ENCODE measurements around the gene DCAF16.

The DCAF16 gene

DNA sequence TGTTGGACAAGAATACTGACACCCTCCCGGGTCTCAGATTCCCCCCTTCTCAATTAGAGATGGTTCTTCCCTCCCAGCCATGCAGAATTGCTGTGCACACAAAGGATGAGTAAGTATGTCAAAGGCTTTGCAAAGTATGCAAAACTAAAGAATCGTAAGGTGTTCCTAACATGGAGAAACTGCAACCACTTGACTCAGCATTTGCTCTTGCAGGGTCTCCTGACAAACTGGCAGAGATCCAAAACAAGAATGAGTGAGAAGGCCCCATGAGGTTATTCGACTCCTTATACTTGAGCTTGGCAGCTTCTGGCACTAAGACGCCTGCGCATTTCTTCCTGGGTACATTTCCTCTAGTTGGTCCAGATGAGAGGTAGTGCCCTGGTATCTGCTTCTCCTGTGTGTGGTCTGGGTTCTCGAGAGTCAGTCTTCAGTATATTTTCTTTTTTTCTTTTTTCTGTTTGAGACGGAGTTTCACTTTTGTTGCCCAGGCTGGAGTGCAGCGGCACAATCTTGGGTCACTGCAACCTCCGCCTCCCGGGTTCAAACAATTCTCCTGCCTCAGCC lies 37.3 kb downstream of the DCAF16 start:
- no peak for DNase-seq (ENCODE audit: low read depth in 2 of 2)
- H3K4me3 ChIP-seq (replicated peaks in 1 of 2; ENCODE audit: low read depth in 2 of 2, low read length in 2 of 2), result no peak overlapping the region
- TF ChIP-seq, protein P1, sequence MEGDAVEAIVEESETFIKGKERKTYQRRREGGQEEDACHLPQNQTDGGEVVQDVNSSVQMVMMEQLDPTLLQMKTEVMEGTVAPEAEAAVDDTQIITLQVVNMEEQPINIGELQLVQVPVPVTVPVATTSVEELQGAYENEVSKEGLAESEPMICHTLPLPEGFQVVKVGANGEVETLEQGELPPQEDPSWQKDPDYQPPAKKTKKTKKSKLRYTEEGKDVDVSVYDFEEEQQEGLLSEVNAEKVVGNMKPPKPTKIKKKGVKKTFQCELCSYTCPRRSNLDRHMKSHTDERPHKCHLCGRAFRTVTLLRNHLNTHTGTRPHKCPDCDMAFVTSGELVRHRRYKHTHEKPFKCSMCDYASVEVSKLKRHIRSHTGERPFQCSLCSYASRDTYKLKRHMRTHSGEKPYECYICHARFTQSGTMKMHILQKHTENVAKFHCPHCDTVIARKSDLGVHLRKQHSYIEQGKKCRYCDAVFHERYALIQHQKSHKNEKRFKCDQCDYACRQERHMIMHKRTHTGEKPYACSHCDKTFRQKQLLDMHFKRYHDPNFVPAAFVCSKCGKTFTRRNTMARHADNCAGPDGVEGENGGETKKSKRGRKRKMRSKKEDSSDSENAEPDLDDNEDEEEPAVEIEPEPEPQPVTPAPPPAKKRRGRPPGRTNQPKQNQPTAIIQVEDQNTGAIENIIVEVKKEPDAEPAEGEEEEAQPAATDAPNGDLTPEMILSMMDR (IDR thresholded peaks at IDR 0.05; ENCODE audit: low read depth, low read length), result no peak

DNA sequence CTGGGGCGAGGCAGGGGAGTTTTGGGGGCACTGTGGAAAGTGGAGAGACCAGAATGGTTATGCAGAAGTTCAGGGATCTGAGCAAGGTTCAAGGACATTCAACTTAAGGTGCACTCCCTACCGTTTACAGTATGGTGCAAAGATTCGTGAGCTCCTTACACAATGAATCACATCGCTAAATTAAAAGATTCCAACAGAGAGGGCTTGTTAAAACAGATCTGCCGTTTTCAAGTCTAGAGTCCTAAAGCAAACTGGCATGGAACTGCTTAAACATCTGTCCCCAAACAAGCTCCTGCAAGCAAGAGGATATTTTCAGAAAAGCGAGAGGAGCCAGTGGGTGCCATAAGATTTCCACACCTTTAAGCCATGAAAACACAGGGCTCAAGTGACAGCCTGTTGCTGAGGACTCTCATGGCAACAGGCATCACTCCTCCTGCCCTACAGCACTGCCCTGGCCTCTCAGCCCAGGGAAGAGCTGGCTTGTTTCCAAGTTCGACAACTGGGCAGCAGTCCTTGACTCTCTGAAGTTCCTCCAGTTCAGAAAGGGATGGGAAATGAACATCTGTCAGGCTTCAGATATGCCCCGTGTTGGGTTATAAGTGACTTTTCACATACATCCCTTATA lies 39.2 kb downstream of the DCAF16 start:
- TF ChIP-seq, protein P1 (IDR thresholded peaks at IDR 0.05; ENCODE audit: low read depth, low read length), result no peak

DNA sequence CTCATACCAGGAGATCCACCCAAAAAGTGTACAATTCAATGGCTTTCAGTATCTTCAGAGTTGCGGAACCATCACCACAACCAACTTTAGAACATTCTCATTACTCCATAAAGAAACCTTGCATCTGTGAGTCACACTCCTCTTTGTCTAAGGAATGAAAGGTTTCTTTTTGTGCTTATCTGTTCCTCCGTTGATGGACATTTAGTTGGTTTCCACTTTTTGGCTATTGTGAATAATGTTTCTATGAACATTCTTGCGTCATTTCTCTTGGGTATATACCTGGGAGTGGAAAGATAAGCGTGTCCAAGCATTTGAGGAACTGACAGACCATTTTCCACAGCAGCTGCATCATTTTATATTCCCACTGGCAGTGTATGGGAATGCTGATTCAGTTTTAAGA lies 39.7 kb downstream of the DCAF16 start:
- TF ChIP-seq, protein P1 (IDR thresholded peaks at IDR 0.05; ENCODE audit: low read depth, low read length), result no peak
- peak in 1 of 2 donors; percentile 31 for DNase-seq (ENCODE audit: low read depth in 2 of 2)
- no peak overlapping the region for H3K4me3 ChIP-seq (replicated peaks in 1 of 2; ENCODE audit: low read depth in 2 of 2, low read length in 2 of 2)

More for the DNA sequence above, 39.2 kb downstream of the DCAF16 start:
- no peak for DNase-seq (ENCODE audit: low read depth in 2 of 2)
- no peak overlapping the region for H3K4me3 ChIP-seq (replicated peaks in 1 of 2; ENCODE audit: low read depth in 2 of 2, low read length in 2 of 2)

DNA sequence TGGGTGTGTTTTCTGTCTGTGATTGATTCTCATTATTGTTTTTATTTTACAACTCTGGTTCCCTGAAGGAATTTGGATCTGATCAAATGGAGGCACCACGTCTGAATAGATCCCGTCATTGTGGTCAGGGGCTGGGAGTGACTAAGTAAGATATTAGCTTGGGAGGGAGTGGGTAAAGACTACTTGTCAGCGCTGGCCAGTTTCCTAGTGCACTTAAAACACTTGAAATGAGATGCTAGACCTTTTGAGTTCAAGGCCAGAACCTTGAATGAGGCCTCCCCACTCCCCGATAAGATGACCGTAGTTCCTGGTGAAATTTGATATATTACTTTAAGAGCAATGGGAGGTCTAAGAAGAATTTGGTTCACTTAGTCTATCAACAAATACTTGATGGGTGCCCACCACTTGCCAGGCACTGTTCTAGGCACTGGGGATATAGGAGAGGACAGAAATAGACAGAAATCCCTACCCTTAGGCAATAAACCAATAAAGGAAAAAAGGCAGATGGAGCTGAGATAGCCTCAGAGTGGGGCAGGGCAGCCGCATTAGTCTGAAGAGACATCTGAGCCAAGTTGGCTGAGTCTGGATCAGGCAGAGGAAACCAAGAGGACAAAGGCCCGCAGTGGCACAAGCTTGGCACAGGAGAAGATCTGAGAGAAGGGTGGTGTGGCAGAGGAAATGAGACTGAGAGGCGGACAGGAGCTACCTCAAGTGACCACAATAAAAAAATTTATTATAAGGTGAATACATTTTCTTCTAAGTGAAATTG lies 41.0 kb downstream of the DCAF16 start:
- DNase-seq (ENCODE audit: low read depth in 2 of 2), result no peak
- TF ChIP-seq, protein P1 (IDR thresholded peaks at IDR 0.05; ENCODE audit: low read depth, low read length), result no peak

DNA sequence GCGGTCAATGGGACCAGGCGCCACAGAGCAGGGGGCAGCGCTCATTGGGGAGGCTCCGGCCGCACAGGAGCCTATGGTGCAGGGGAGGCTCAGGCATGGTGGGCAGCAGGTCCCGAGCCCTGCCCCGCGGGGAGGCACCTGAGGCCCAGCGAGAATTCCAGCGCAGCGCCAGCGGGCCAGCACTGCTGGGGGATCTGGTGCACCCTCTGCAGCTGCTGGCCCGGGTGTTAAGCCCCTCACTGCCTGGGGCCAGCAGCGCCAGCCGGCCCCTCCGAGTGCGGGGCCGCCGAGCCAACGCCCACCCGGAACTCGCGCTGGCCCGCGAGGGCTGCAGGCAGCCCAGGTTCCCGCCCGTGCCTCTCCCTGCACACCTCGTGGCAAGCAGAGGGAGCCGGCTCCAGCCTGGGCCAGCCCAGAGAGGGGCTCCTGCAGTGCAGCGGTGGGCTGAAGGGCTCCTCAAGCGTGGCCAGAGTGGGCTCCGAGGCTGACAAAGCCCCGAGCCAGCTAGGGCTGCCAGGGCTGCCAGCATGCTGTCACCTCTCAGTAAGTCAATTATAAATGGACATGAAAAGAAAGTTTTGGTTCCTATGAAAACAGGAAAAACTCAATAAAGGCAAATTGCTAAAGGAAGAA lies 43.6 kb downstream of the DCAF16 start:
- TF ChIP-seq, protein P1 (IDR thresholded peaks at IDR 0.05; ENCODE audit: low read depth, low read length), result no peak
- no peak overlapping the region for H3K4me3 ChIP-seq (replicated peaks in 1 of 2; ENCODE audit: low read depth in 2 of 2, low read length in 2 of 2)
- no peak for DNase-seq (ENCODE audit: low read depth in 2 of 2)

More for the DNA sequence above, 41.0 kb downstream of the DCAF16 start:
- no peak overlapping the region for H3K4me3 ChIP-seq (replicated peaks in 1 of 2; ENCODE audit: low read depth in 2 of 2, low read length in 2 of 2)

DNA sequence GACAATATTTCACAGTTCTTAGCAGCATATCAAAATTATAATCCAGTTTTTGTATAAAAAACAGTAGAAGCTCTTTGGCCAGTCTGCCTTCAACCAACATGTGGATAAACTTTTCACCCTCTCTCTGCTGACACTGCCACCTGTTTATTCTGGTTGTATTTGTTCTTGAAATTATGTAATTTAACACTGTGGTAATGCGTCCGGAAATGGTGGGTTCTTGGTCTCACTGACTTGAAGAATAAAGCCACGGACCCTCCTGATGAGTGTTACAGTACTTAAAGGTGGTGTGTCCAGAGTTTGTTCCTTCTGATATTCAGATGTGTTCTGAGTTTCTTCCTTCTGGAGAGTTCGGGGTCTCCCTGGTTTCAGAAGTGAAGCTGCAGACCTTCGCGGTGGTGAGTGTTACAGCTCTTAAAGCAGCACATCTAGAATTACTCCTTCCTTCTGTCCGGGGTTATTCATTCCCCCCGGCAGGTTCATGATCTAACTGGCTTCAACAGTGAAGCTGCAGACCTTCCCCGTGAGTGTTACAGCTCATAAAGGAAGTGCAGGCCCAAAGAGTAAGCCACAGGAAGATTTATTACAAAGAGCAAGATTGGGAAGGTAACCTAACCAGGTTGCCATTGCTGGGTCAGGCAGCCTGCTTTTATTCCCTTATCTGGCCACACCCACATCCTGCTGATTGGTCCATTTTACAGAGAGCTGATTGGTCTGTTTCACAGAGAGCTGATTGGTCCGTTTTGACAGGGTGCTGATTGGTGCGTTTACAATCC lies 44.9 kb downstream of the DCAF16 start:
- TF ChIP-seq, protein P1 (IDR thresholded peaks at IDR 0.05; ENCODE audit: low read depth, low read length), result no peak
- no peak for DNase-seq (ENCODE audit: low read depth in 2 of 2)
- H3K4me3 ChIP-seq (replicated peaks in 1 of 2; ENCODE audit: low read depth in 2 of 2, low read length in 2 of 2), result no peak overlapping the region
